NT2/D1 (cell line): Measurements from ENCODE around the gene EGFR.

ENCODE experiments used
- YY1 ChIP-seq: IDR thresholded peaks from 2 replicates; pipeline ENCODE4 v1.6.1; 2011; ENCODE audit not compliant: insufficient read length, insufficient read depth
- ZNF274 ChIP-seq: IDR thresholded peaks from 2 replicates; pipeline ENCODE4 v1.6.1; 2011; ENCODE audit warnings: mild to moderate bottlenecking, low read depth, low read length

GRCh38 chr7:55081068-55081467 lies 62.3 kb downstream of the EGFR start:
- no peak for TF ChIP-seq YY1
- TF ChIP-seq ZNF274: no peak
